Germinal center (tissue), 1 donor: ENCODE results near the gene THUMPD3.

Experiments
- DNase-seq: peaks from one replicate; pipeline ENCODE4 v3.0.0; 2012; ENCODE audit warnings: mixed read lengths, low spot score

Gene THUMPD3

DNA sequence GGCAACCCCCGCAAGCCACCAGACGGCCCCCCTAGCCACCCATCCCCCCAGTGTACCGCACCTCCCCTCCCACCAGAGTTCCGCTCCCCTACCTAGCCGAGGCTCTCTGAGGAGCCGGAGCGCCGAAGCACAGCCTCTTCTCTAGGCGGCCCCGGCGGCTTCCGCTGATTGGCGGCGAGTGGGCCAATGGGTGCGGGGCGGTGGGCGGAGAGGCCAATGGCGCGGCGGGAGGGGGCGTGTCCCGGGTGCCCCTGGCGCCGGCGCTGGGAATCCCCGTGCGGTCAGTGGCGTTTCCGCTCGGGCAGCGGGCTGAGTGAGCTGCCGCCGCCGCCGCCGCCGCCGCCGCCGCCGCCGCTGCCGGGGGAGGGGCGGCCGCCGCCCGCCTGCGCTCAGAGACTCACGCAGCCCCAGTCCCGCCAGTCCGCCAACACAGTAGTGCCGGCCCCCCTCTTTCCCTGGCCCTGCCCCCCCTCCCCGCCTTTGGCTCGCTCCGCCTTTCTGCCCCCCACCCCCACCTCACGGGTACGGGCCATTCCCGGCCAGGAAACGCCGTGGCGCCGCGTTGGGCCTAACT is 34.6 kb downstream of the THUMPD3 start, which contains the start of gene SETD5:
SETD5 (plus strand) TSS at position 284 of the 574 bp plus-strand sequence. CDS start 31,324 bp downstream, outside the sequence.
- peak; percentile 99 for DNase-seq

DNA sequence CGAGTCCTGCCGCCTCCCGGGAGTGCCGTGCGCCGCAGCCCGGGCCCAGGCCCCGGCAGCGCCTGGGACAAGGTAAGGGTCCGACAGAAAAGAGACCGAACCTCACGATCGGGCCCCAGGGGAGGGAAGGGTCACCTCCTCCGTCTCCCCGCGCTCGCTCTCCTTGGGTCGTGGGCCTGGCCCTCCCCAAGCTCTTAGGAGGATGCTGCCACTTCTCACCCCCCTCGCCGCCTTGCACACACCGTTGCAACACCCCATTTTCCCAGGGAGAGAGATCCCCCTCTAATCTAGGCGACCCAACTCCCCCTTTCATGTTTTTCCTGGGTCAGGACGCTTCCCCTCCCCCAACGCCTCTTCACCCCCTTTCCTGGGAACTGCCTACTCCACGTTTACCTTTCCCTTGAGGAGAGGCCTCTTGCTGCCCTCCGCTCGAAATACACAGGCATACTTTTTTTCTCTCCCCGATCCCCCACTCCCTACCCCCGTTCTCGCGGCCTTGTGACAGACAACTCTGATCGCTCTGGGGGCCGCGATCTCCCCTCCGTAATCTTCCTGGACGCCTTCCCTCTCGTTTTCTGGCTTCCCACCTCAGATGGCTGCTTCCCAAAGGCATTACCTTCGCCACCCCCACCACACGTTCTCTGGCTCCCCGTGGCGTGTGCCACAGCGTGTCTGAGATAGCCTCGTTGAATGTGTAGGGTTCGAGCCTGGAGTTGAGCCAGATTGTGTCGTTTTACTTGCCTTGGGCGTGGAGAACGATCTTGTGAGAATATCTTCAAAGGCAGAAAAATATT is 35.2 kb downstream of the THUMPD3 start:
- DNase-seq = peak; percentile 37

DNA sequence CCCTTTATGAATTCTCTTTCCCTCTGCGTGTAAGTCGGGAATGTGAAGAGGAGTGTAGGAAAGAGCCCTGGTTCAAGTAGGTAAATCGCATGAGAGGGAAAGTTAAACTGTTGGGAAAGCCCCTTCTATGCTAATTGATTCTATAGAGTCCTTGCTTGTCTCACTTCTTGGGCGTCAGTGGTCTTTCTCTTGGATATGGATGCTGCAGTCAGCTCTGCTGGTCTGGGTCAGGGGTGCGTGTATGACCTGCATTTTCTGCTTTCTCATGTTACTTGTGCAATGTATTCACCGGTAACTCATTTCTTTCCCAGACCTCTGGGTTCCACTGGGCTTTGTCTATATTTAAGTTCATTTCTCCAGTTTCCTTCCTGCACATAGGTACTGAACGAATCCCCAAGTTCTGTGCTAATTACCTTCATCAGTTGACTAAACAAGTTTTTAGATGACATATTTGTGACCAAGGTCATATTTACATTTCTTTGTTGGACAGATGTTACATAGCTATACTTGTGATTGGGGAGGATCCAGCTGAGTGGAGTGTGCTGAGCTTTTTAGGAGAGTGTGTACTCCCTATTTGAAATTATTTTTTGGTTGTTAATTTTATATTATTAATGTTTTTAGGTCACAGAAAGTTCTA is 36.0 kb downstream of the THUMPD3 start:
- DNase-seq = peak; percentile 23

DNA sequence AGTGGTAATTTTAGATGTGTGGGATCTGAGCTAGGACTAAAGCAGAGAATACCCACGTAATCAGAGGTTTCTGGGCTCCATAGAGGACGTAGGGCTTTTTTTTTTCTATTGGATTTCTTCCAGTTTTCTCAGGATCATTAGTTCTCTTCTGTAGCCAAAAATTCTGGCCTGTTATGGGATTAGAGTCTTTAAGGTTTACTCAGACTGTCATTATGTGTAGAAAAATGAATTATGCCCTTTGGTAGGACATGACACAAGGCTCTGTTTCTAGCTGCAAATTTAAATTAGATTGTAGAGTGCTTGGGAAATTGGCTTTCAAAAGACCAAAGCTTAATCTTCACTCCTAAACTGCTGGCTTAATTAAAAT is 36.5 kb downstream of the THUMPD3 start:
- no peak for DNase-seq

DNA sequence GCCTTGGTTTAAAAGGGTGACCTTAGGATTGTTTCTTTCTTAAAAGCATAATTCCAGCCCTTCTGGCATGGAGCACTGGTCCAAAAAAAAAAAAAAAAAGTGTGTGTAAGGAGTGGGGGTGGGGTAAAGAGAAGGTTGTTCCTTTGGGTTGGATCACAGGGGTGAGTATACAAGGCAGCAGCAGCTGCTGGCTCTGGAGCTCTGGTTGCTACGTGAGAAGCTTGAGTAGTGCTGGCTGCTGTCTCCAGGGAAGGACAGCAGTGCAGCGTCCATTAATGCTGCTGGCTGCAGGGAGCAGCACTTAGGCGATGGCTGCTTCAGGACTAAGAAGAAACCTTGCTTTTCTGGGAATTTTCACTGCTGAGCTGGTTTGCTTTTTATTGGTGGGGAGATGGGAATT is 36.9 kb downstream of the THUMPD3 start:
- no peak for DNase-seq

DNA sequence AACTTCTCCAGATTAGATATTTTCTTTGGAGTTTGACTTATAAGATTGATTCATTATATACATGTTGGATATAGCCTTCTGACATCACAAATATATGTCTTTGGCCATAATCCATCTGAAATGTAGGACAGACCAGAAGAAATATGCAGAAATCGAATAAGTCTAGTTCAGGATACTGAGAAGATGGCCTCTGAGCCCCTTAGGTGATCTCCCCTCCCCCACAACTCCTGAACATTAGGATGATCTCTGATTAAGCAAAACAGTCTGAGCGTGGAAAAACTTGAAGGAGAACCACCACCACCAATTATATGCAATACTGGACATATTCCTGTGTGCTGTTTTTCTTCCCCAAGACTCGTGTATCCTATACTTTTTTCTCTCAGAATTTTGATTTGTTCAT is 37.8 kb downstream of the THUMPD3 start:
- no peak for DNase-seq

DNA sequence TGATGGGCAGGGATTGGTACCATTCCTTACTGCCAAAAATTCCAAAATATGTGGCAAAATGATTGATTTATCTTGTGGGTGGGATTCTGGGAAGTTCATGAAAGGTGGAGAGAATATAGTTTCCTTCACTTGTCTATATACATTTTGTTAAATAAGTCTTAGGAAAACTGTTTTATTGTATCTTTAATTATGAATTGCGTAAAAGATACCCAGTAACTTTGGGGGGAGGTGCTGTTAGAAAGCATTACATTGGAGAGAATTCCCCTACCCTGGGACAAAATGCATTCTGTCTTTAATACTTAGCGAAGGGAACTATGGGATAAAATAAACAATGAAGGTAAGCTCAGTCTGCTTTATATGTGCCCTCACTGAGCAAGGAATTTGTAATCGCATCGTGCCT is 39.1 kb downstream of the THUMPD3 start:
- DNase-seq = no peak

DNA sequence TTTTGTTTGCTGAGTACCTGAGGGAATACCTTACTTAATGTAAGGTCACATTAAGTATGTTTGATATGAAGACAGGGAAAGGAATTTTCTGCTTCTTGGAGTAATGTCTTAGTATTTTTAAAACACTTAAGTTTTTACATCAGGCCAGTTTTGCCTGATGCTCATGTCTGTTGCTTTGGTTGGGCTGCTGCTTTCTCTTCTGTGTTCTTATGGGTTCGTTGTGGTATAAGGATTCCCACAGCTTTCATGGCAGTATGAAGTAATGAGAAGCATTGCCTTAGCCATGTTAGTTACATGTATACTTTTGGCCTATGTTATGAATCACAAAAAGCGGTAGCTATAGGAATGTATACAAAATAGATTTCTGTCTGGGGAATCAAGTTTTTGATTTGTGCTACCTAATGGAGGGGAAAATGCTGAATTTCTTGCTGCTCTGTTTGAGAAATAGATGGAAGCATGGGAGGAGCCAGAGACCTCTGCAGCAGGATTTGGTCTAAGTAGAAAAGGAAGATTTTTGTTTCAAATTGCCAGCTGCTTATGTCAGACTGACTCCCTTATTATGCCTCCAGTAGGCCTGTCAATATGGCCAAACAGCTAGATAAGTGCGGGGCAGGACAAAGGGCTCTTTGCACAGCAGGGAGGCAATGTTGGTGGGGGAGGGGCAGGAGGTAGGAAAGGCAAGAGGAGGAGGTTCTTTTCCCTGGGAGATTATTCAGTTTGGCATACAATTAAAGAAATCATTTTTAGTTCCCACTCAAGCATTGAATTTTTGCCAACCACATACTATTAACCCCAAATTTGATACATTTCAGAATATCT is 39.8 kb downstream of the THUMPD3 start:
- DNase-seq = no peak

DNA sequence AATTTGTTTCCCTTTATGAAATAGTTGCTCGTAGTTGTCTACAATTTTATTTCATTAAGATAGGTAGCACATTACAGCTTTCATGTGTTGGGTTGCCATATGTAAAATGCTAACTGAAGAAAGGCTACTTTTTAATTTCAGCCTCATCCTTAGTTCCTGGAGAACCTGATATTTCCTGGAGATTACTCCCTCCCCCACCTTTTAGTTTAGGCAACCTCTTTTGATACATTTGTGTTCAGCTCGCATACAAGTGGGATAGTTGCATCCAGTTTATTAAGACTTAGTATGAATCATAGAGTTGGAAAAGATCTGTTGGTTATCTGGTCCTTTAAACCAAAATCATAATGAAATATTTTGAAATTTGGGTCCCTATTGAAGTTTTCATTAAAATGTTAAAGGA is 40.6 kb downstream of the THUMPD3 start:
- no peak for DNase-seq

DNA sequence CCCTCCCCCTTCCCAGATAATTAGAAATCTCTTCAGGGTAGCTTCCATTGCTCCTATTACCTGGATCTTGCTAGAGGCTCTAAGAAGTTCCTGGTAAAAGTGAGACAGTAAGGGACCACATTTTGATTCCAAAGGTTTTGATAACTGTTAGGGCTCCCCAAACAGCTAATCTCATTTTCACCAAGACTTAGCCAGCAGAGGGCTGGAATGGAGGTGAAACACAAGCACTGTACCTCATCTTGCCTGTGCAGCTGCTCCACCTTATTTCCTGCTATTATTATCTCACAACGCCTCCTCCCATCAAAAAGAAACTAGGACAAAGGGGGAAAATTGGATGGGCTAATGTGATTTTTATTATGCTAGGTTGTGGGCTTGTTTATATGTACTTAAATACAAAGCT is 41.8 kb downstream of the THUMPD3 start:
- DNase-seq = no peak

DNA sequence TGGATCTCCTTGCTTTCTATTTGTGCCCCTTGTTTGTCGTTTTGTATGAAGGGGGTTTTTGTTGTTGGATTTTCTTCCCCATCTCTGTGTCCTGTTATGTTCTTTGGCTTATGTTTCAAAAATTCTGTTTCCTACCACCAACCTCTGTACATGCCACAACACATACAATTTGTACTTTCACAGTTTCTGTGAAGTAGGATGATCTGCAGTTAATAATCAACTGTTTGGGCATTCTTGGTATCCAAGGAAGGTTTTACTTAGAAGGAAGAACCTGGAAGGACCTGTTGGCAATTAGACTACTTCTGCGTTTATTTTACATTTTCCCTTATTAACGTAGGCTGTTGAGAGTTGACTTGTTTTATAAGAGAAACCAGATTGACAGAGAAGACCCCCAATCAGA is 42.9 kb downstream of the THUMPD3 start:
- DNase-seq = no peak

DNA sequence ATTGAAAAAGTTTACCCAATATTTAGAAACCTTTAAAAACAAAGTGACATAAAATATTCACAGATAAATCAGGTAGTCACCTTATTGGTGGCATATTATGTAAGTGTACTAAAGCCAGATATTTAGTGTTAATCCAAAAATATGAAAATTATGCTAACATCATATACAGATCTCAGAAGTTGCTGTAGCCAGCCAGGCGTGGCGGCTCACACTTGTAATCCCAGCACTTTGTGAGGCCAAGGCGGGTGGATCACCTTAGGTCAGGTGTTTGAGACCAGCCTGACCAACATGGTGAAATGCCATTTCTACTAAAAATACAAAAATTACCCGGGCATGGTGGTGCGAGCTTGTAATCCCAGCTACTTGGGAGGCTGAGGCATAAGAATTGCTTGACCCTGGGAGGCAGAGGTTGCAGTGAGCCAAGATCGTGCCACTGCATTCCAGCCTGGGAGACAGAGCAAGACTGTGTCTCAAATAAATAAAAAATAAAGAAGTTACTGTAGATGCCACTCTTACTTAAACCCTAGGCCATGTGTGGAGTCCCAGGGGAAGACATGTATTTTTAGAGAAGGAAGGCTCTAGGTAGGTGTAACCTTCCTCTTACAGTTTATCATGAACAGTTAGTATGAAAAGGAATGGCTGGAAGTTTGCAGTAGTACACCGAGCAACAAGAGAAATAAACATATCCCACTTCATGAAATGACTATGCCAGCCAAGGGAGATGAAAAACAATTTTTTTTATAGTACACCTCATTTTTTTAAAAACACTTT is 44.2 kb downstream of the THUMPD3 start:
- no peak for DNase-seq

DNA sequence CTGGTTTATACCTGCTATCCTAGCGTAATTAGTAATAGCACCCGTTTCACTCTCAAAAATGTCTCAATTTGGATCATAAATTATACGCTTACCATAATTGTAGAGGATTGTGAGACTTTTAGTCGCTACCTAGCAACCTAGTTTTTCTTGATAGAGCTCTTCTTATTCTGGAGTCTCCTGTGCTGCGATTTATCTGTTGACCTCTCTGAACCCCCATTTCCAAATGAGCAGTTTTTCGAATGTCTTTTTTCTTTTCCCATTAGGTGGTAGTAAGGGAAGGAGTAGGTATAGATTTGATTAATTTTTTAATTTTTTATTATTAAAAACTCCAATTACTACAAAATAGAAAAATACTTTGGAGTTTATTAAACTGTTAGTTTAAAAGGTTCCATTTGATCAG is 45.2 kb downstream of the THUMPD3 start:
- DNase-seq = no peak

DNA sequence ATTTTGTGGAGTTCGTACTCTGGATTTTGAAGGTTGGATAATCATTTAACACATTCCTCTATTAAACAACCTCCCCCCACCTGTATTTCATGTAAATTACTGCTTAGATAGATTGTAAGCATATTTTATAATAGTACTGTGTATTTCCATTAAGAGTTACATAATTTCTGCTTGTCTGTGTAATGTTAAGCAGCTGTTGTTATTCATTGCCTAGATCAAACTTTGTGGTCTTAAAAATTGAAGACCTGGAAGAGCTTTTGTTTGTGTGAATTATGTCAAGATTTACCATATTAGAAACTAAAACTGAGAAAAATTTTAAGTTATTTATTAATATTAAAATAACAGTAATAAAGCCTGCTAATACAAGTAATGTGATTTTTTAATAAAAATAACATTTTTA is 45.7 kb downstream of the THUMPD3 start:
- no peak for DNase-seq

DNA sequence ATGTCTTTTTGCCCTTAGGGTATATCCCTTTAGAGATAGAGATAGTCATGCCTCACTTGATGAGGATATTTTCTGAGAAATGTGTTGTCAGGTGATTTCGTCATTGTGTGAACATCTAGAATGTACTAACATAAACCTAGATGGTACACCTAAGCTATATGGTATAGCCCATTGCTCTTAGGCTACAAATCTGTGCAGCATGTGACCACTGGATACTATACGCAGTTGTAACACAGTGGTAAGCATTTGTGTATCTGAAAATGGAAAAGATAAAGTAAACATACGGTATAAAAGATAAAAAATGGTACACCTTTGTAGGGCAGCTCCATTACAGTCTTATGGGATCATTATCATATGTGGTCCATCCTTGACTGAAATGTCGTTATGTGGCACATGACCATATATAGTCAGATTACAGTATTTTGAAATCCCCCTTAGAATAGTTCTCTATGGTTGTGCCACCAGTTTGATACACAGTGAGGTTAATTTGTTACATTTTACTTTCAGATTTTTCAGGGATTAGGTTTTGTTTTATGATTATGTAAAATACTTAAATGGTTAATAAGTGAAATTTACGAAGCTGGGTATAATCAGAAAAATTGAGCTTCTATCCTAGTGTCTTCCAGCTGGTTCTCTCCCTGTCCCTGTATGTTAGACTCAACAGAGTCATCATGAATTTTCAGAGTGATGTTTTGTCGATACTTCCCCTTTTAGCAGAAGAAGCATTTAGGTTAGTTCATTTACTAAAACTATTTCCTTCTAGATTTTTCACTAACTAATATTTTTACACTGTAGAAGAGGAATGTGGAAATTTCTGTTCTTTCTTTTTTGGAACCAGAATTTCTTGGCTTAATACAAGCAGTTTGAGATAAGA is 47.4 kb downstream of the THUMPD3 start:
- no peak for DNase-seq

DNA sequence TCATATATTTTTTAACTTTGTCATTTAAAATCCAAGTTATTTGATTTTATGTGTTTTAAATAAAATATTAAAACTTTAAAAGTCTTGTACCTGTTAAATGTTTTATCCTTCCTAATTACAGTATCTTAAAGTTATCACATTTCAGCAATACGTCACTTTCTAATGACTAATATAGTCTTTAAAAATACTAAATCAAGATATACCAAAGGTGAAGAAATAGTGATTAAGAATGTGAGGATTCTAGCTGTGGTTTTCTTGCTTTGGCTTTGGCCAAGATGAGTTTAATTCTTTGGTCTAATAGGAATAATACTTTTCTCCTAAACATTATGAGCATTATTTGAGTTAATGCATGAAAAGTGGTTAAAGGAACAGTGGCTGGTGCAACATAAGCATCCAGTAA is 48.4 kb downstream of the THUMPD3 start:
- no peak for DNase-seq

DNA sequence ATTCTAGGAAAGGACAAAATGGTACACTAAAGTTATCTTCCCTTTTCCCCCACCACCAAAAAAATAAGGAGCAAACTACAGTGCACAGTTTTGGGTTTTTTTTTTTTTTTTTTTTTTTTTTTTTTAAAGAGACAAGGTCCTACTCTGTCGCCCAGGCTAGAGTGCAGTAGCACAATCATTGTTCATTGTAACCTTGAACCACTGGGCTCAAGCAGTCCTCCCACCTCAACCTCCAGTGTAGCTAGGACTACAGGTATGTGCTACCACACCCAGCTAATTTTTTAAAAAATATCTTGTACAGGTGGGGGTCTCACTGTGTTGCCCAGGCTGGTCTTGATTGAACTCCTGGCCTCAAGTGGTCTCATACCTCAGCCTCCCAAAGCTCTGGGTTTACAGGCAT is 49.4 kb downstream of the THUMPD3 start:
- no peak for DNase-seq

DNA sequence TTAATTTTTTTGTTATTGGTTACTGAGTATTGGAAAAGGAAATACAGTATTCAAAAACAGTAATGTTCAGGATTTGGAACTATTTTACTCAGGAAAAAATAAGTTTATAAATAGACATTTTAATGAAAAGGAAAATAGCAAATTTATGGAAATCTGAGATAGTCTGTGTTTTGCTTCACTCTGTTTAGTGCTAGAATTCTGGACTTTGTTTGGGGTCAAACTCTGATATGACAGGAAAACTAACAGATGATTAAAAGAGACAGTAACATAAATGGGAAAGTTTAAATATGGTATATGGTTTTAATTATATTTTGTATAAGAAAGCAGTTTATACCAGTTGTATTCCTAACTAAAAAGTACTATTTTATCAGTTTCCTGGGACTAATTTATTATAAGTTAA is 52.0 kb downstream of the THUMPD3 start:
- no peak for DNase-seq

DNA sequence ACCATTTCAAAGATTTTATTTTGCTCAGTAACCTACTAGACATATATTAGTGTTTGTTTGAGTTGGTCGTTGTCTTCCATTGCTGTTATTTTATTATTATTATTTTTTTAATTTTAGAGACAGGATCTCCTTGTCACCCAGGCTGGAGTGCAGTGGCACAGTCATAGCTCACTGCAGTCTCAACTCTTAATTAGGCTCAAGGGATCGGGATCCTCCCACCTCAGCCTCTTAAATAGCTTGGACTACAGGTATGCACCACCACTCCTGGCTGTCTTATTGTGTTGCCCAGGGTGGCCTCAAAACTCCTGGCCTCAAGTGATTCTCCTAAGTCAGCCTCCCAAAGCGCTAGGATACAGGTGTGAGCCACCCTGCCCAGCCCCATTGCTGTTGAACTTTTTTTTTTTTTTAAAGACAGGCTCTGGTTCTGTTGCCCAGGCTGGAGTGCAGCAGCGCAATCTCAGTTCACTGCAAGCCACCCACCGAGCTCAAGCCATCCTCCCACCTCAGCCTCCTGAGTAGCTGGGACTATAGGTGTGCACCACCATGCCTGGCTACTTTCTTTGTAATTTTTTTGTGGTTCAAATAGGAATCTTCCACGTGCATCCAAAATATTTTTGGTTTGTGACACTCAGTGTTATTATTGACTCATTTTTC is 52.8 kb downstream of the THUMPD3 start:
- no peak for DNase-seq

DNA sequence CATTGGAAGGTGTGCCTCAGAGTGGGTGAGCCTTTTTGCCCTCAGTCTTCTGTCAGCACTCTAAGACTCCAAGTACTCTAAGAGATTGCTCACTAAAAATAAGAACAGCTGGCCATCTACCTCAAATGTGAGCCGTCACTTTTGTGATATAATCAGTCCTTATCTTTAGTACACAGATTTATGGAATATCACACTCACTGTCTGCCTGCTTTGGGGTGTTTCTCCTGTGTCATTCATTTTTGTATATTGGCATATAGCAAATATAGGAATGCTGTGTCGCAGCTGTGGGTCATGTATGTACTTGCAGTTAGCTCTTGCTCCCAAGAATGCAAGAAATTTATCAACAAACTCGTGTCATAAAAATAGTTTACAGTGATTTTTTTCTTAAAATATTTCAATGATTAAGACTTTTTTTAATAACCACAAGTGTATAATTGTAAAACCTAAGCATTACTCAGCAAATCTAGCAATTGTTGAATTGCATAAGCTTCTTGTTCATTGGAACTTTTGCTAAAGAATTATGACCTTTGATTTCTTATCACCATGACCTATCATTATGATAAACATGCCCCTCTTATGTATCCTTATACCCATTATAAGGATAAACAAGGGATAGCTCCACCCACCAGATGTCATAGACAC is 53.4 kb downstream of the THUMPD3 start:
- no peak for DNase-seq
